GM21360 (cell line): ENCODE measurements around the gene VPS35.

Experiments used
- ATAC-seq: cut with Tn5 transposase; IDR thresholded peaks from one replicate; pipeline ENCODE4 v1.9.1; 2021; ENCODE audit warnings: mild to moderate bottlenecking, moderate library complexity; ENCODE audit not compliant: unreplicated experiment

The VPS35 gene

GRCh38 chr16:46688654-46689364 is at the start of gene VPS35:
TSS of gene VPS35 (minus strand) at chr16:46689178. CDS start at chr16:46689133, 45 bp downstream.
- peak; percentile 80 for ATAC-seq

- ATAC-seq, result no peak
These were observed 48.7 kb upstream of the VPS35 start for GRCh38 chr16:46737621-46738214.

GRCh38 chr16:46736695-46737094 is 47.7 kb upstream of the VPS35 start:
- no peak for ATAC-seq

- no peak for ATAC-seq
These were observed 44.4 kb upstream of the VPS35 start for GRCh38 chr16:46733319-46733830.

- no peak for ATAC-seq
These were observed 43.6 kb upstream of the VPS35 start for GRCh38 chr16:46732561-46732960.

GRCh38 chr16:46731691-46732555 is 42.9 kb upstream of the VPS35 start:
- no peak for ATAC-seq

GRCh38 chr16:46730801-46731690 is 42.1 kb upstream of the VPS35 start:
- ATAC-seq, result no peak

- no peak for ATAC-seq
These were observed 41.1 kb upstream of the VPS35 start for GRCh38 chr16:46730126-46730525.

GRCh38 chr16:46729326-46729995 is 40.5 kb upstream of the VPS35 start:
- no peak for ATAC-seq

GRCh38 chr16:46728806-46729205 is 39.8 kb upstream of the VPS35 start:
- no peak for ATAC-seq

- ATAC-seq, result no peak
These were observed 38.7 kb upstream of the VPS35 start for GRCh38 chr16:46727630-46728029.

- ATAC-seq, result no peak
These were observed 38.2 kb upstream of the VPS35 start for GRCh38 chr16:46727184-46727583.

- no peak for ATAC-seq
These were observed 32.9 kb upstream of the VPS35 start for GRCh38 chr16:46721885-46722284.

GRCh38 chr16:46720619-46721018 is 31.6 kb upstream of the VPS35 start:
- ATAC-seq, result no peak

- no peak for ATAC-seq
These were observed 30.6 kb upstream of the VPS35 start for GRCh38 chr16:46719528-46719927.

GRCh38 chr16:46718214-46718613 is 29.2 kb upstream of the VPS35 start:
- ATAC-seq, result no peak

GRCh38 chr16:46717692-46718091 is 28.7 kb upstream of the VPS35 start:
- ATAC-seq, result no peak

GRCh38 chr16:46715769-46716305 is 26.9 kb upstream of the VPS35 start:
- ATAC-seq, result no peak

- ATAC-seq, result no peak
These were observed 26.0 kb upstream of the VPS35 start for GRCh38 chr16:46714797-46715591.
